HCEC 1CT (cell line): ENCODE results near the gene HPDL.
A peak's percentile ranks its signal among the peaks of the same experiment; 100 is the strongest.

ENCODE experiments used
- DNase-seq: peaks from one replicate; pipeline ENCODE4 v3.0.0-alpha.2; 2017

The HPDL gene

GRCh38 chr1:45354838-45355237 is 28.1 kb downstream of the HPDL start:
- DNase-seq: no peak

- DNase-seq: no peak
Measured at GRCh38 chr1:45355683-45356082, 29.0 kb downstream of the HPDL start.

GRCh38 chr1:45356186-45356585 is 29.5 kb downstream of the HPDL start:
- DNase-seq: no peak

- DNase-seq: peak; percentile 64
Measured at GRCh38 chr1:45359882-45360513, 33.3 kb downstream of the HPDL start.

GRCh38 chr1:45360981-45361380 is 34.3 kb downstream of the HPDL start:
- DNase-seq: peak; percentile 65

GRCh38 chr1:45364294-45364693 is 37.6 kb downstream of the HPDL start:
- no peak for DNase-seq

- DNase-seq: no peak
Measured at GRCh38 chr1:45365051-45365450, 38.4 kb downstream of the HPDL start.

GRCh38 chr1:45370575-45370974 is 43.9 kb downstream of the HPDL start:
- no peak for DNase-seq

GRCh38 chr1:45373573-45373972 is 46.9 kb downstream of the HPDL start:
- no peak for DNase-seq

- no peak for DNase-seq
Measured at GRCh38 chr1:45375104-45376090, 48.7 kb downstream of the HPDL start.

- DNase-seq: no peak
Measured at GRCh38 chr1:45378184-45378583, 51.5 kb downstream of the HPDL start.
